Thyroid gland (tissue), 4 donors: Measurements from ENCODE around the gene VAT1L. TPM values are rescaled to one million over a fixed set of nuclear protein-coding genes. Genes with fewer than 3 reads are reported as not detected.

Source experiments
- DNase-seq, 2 donors: peaks; one replicate each; pipeline ENCODE4 v3.0.0-alpha.2; 2019
- H3K27ac ChIP-seq, 3 donors: fragments of 200-600 bp; sonication (generic); 1 replicate in 2 of 3; 2 replicates in 1 of 3; pipeline ENCODE4 v1.5.1; 2016 to 2019; ENCODE audit warnings: mild to moderate bottlenecking in 1 of 3, moderate library complexity in 1 of 3
- H3K27me3 ChIP-seq: fragments of 200-600 bp; sonication (generic); one replicate; pipeline ENCODE4 v1.5.1; 2019
- H3K36me3 ChIP-seq, 2 donors: fragments of 200-600 bp; sonication (generic); one replicate each; pipeline ENCODE4 v1.5.1; 2016 to 2019
- H3K4me1 ChIP-seq, 2 donors: fragments of 200-600 bp; sonication (generic); one replicate each; pipeline ENCODE4 v1.5.1; 2017 to 2019
- H3K4me3 ChIP-seq, 3 donors: fragments of 200-600 bp; sonication (generic); replicated peaks in 1 of 3; 1 replicate in 2 of 3; 2 replicates in 1 of 3; pipeline ENCODE4 v1.5.1; 2016; ENCODE audit warnings: mild to moderate bottlenecking in 1 of 3
- H3K9me3 ChIP-seq: fragments of 200-600 bp; sonication (generic); one replicate; pipeline ENCODE4 v1.5.1; 2017
- POLR2A ChIP-seq, 2 donors: fragments of 450-650 bp; IDR thresholded peaks; one replicate each; pipeline ENCODE4 v1.6.1; 2017; ENCODE audit warnings: antibody characterized with exemption in 2 of 2, mild to moderate bottlenecking in 2 of 2, moderate library complexity in 1 of 2
- WGBS, 2 donors: methylation state at CpG; one replicate each; pipeline ENCODE4 v1.1.5; 2017; 5-methylcytosine and 5-hydroxymethylcytosine counted together
- intact Hi-C: fragments of 100-400 bp; cut with DNase I; formaldehyde crosslinking; loops from one replicate; pipeline ENCODE4 v1.15.1; 2023
- total RNA-seq, 4 donors: library from RNA; depleted of rRNA; stranded (reverse); fragments of >200 nt; gene quantifications; one replicate each; pipeline ENCODE4 v1.2.3, GENCODE V29; 2016
- TF ChIP-seq, protein P1 (sequence below), 6 experiments: fragments of 200-600 bp in 3 of 6; fragments of 450-650 bp in 3 of 6; sonication (generic) in 3 of 6; IDR thresholded peaks; one replicate each; pipeline ENCODE4 v1.5.1; 2016 to 2019; ENCODE audit warnings: antibody characterized with exemption in 6 of 6, mild to moderate bottlenecking in 2 of 6, inconsistent platforms in 1 of 6, moderate library complexity in 1 of 6

The VAT1L gene
- total RNA-seq, 4 donors from 2014 or later: 1.9 to 29.7 (median 9.2) TPM

DNA sequence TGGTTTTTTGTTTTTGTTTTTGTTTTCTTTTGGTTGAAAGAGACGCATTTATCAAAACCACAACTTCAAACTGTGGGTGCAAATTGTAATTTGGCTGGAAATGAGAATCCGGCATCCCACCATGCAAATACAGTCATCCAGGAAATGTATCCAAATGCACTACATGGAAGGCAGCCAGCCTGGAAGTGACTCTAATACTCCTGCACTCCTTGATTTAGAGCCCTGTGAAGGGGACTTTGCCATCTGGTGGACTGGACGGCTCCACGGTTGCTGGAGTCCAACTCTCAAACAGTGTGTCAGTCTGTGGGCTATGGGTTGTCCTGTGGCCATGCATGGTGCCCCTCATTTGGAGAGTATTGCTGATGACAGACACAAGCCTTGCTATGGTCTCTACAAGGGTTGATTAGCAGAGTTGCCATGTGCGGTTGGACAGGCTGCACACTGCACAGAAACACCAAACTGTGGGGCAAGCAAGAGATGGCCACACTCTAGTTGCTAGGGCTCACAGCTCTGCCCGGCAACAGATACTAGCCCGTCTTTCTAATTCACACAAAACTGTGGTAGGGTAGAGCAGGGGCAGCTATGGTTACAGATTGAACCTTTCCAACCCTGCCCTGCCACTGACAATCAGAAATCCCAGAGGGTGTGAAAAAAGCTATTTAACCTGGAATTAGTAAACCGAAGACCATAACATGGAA is 62.4 kb downstream of the VAT1L start:
- TF ChIP-seq, protein P1, sequence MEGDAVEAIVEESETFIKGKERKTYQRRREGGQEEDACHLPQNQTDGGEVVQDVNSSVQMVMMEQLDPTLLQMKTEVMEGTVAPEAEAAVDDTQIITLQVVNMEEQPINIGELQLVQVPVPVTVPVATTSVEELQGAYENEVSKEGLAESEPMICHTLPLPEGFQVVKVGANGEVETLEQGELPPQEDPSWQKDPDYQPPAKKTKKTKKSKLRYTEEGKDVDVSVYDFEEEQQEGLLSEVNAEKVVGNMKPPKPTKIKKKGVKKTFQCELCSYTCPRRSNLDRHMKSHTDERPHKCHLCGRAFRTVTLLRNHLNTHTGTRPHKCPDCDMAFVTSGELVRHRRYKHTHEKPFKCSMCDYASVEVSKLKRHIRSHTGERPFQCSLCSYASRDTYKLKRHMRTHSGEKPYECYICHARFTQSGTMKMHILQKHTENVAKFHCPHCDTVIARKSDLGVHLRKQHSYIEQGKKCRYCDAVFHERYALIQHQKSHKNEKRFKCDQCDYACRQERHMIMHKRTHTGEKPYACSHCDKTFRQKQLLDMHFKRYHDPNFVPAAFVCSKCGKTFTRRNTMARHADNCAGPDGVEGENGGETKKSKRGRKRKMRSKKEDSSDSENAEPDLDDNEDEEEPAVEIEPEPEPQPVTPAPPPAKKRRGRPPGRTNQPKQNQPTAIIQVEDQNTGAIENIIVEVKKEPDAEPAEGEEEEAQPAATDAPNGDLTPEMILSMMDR (IDR thresholded peaks at IDR 0.05): no peak
- no peak for TF ChIP-seq POLR2A (IDR thresholded peaks at IDR 0.05)
- Histone ChIP-seq H3K27ac (no peak overlapping the region), H3K4me1 (peaks cover 6 to 11% of the 10 kb centered on the region in 2 donors), H3K4me3 (no peak overlapping the region), H3K9me3 (no peaks in the 10 kb centered on the region), H3K36me3 (no peaks in the 10 kb centered on the region), H3K27me3 (no peaks in the 10 kb centered on the region)
- intact Hi-C loops: no loop called here
- 87 to 93% methylated on average over 7 to 8 of the region's 8 CpGs for whole genome bisulfite sequencing, 2 donors
- no peak for DNase-seq

DNA sequence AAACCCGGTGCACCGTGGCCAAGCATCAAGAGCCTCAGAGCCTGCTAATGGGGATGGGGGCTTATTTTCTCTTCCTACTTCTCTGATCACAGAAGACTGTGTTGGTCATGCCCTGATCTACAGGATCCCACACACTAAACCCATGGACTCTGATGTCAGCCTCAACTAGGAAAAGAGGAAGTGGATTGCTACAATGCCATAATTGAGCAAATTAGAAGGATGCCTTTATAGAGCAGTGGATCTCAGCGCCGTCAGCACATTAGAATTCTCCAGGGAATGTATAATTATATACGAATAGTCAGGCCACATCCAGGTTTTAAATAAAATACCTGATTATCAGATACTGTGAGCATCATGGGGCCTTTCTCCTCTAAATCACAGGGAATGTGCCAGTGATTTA is 64.8 kb downstream of the VAT1L start:
- 84 to 90% methylated on average over 5 of the region's 5 CpGs for WGBS, 2 donors
- no peaks in the 10 kb centered on the region for H3K36me3 ChIP-seq
- DNase-seq: no peak
- H3K27ac ChIP-seq: peak overlapping the region in 1 of 3 donors; percentile 33
- intact Hi-C loops: no loop called here
- TF ChIP-seq POLR2A (IDR thresholded peaks at IDR 0.05): no peak
- TF ChIP-seq, protein P1 (IDR thresholded peaks at IDR 0.05): no peak
- peaks cover 6 to 11% of the 10 kb centered on the region in 2 donors for H3K4me1 ChIP-seq
- H3K27me3 ChIP-seq: no peaks in the 10 kb centered on the region
- no peak overlapping the region for H3K4me3 ChIP-seq
- H3K9me3 ChIP-seq: no peaks in the 10 kb centered on the region

DNA sequence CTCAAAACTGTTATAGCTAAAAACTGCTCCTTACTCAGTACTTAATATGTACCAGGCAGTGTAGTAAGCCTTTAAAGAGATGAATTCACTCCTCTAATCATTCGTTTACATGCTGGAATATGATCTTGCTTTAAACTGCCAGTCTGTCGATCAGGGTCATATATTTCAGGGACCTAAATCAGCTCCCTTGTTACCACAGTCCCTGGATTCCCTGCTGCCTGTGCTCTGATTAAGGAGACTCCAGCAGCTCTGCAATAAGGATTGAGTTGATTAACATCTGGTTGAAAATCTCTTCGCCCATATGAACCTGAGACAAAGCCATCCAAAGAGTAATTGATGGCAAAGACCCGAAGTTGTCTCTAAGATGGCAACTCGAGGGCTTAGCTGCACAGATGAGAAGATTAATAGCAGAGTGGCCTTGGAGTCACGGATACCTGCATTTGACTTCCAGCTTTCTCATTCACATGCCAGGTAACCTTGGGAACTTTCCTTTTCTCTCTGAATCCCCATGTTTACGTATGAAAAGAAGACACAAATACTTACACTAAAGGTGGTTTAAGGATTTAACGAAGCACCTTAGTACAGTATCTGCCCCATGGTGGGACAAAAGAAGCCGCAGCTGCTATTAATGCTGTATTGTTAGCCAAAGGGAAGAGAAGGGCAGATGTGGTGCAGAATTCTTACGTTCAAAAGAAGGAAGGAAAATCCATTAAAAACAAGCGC is 68.2 kb downstream of the VAT1L start:
- no peaks in the 10 kb centered on the region for H3K36me3 ChIP-seq
- H3K27ac ChIP-seq: no peak overlapping the region
- no peaks in the 10 kb centered on the region for H3K9me3 ChIP-seq
- intact Hi-C loops: no loop called here
- peaks cover 6 to 11% of the 10 kb centered on the region in 2 donors for H3K4me1 ChIP-seq
- DNase-seq: no peak
- no peaks in the 10 kb centered on the region for H3K27me3 ChIP-seq
- H3K4me3 ChIP-seq: no peak overlapping the region
- 83 to 88% methylated on average over 11 of the region's 11 CpGs for WGBS, 2 donors
- TF ChIP-seq, protein P1 (IDR thresholded peaks at IDR 0.05): no peak
- no peak for TF ChIP-seq POLR2A (IDR thresholded peaks at IDR 0.05)

DNA sequence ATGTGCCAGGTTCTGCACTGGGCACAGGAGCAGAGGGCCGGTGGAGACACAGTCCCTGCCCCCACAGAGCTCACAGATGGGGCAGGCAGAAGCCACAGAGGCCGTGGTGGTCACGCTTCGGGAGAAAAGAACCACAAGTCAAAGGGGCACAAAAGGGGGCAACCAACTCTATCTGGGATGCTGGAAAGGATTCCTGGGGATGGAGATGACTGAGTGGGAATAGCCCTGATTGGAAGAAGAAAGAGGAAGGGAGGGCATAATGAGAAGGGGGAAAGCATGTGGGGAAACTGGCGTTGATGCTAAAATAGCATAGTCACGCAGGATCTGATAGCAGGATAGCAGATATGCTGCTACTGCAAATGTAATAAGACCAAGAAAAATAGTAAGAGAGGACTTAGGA is 69.7 kb downstream of the VAT1L start:
- H3K36me3 ChIP-seq: no peaks in the 10 kb centered on the region
- intact Hi-C loops: no loop called here
- DNase-seq: no peak

More for the DNA sequence above, 69.7 kb downstream of the VAT1L start:
- Histone ChIP-seq H3K4me3 (no peak overlapping the region), H3K27ac (no peak overlapping the region), H3K4me1 (peaks cover 6 to 14% of the 10 kb centered on the region in 2 donors), H3K27me3 (no peaks in the 10 kb centered on the region), H3K9me3 (no peaks in the 10 kb centered on the region)
- WGBS, 2 donors: 91% methylated on average over 6 of the region's 6 CpGs
- TF ChIP-seq POLR2A (IDR thresholded peaks at IDR 0.05): no peak
- TF ChIP-seq, protein P1 (IDR thresholded peaks at IDR 0.05): no peak
